Ascending aorta (tissue), 2 donors: ENCODE data around the gene ZCCHC4. TPM values are rescaled to one million over a fixed set of nuclear protein-coding genes. Genes with fewer than 3 reads are reported as not detected.

Source experiments
- DNase-seq, 2 donors: peaks; one replicate each; pipeline ENCODE4 v3.0.0-alpha.2; 2019; ENCODE audit warnings: low spot score in 2 of 2
- H3K27ac ChIP-seq, 2 donors: fragments of 200-600 bp; sonication (generic); one replicate each; pipeline ENCODE4 v1.5.1; 2016 to 2017; ENCODE audit warnings: mild to moderate bottlenecking in 1 of 2
- H3K27me3 ChIP-seq: fragments of 200-600 bp; sonication (generic); one replicate; pipeline ENCODE4 v1.5.1; 2017
- H3K36me3 ChIP-seq, 2 donors: fragments of 200-600 bp; sonication (generic); one replicate each; pipeline ENCODE4 v1.5.1; 2016
- H3K4me1 ChIP-seq, 2 donors: fragments of 200-600 bp; sonication (generic); one replicate each; pipeline ENCODE4 v1.5.1; 2016 to 2017; ENCODE audit warnings: mild to moderate bottlenecking in 1 of 2
- H3K4me3 ChIP-seq, 2 donors: fragments of 200-600 bp; sonication (generic); one replicate each; pipeline ENCODE4 v1.5.1; 2016 to 2017; ENCODE audit warnings: mild to moderate bottlenecking in 1 of 2
- H3K9me3 ChIP-seq, 2 donors: fragments of 200-600 bp; sonication (generic); one replicate each; pipeline ENCODE4 v1.5.1; 2016
- intact Hi-C: fragments of 100-400 bp; cut with DNase I; formaldehyde crosslinking; loops from one replicate; pipeline ENCODE4 v1.15.1; 2023
- total RNA-seq: library from RNA; depleted of rRNA; stranded (reverse); fragments of >200 nt; gene quantifications from one replicate; pipeline ENCODE4 v1.1.0, GENCODE V29; 2016
- TF ChIP-seq, protein P1 (sequence below), 3 experiments: fragments of 200-600 bp in 2 of 3; fragments of 450-650 bp in 1 of 3; sonication (generic) in 2 of 3; IDR thresholded peaks; one replicate each; pipeline ENCODE4 v1.5.1; 2016 to 2019; ENCODE audit warnings: antibody characterized with exemption in 3 of 3, mild to moderate bottlenecking in 1 of 3, moderate library complexity in 1 of 3

ZCCHC4 gene
- total RNA-seq, 1 donor from 2014 or later, result 1.7 TPM

DNA sequence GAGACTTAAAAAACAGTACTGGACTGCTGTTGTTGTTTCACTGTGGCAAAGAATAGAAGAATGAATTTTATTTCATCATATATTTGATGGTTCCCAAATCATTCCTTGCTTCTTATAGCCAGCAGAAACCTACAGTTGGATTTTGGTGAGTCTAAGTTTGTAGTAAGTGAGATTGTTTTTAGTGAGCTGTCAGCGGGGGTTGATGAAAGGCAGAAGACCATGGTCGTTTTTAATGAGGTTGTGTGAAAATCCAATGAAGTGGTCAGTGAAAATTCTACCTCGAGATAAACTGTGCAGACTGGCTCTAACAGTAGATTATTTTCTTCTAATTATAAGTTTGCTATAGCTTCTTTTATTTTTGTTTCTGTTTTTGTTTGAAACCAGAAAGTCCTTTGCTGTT, 100.7 kb downstream of the ZCCHC4 start:
- Histone ChIP-seq H3K27ac (no peak overlapping the region), H3K27me3 (no peaks in the 10 kb centered on the region), H3K4me3 (no peak overlapping the region), H3K4me1 (no peaks in the 10 kb centered on the region), H3K9me3 (no peaks in the 10 kb centered on the region), H3K36me3 (peaks cover 58 to 97% of the 10 kb centered on the region in 2 donors)
- DNase-seq, result no peak
- TF ChIP-seq, protein P1, sequence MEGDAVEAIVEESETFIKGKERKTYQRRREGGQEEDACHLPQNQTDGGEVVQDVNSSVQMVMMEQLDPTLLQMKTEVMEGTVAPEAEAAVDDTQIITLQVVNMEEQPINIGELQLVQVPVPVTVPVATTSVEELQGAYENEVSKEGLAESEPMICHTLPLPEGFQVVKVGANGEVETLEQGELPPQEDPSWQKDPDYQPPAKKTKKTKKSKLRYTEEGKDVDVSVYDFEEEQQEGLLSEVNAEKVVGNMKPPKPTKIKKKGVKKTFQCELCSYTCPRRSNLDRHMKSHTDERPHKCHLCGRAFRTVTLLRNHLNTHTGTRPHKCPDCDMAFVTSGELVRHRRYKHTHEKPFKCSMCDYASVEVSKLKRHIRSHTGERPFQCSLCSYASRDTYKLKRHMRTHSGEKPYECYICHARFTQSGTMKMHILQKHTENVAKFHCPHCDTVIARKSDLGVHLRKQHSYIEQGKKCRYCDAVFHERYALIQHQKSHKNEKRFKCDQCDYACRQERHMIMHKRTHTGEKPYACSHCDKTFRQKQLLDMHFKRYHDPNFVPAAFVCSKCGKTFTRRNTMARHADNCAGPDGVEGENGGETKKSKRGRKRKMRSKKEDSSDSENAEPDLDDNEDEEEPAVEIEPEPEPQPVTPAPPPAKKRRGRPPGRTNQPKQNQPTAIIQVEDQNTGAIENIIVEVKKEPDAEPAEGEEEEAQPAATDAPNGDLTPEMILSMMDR (IDR thresholded peaks at IDR 0.05), result no peak
- intact Hi-C loops, result no loop called here

DNA sequence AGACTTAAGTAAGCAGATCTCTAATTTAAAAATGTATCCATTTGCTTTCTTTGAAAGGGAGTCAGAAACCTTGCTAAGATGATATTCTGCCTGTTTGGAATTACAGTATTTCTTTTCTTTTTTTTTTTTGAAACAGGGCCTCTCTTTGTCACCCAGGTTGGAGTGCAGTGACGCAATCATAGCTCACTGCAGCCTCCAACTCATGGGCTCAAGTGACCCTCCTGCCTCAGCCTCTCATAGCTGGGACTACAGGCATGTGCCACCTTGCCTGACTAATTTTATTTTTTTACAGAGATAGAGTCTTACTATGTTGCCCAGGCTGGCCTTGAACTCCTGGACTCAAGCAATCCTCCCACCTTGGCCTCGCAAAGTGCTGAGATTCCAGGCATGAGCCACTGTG, 104.4 kb downstream of the ZCCHC4 start:
- Histone ChIP-seq H3K4me1 (no peaks in the 10 kb centered on the region), H3K27ac (no peak overlapping the region)
- TF ChIP-seq, protein P1 (IDR thresholded peaks at IDR 0.05), result no peak

More for the DNA sequence above, 104.4 kb downstream of the ZCCHC4 start:
- Histone ChIP-seq H3K4me3 (no peak overlapping the region), H3K36me3 (peaks cover 41 to 72% of the 10 kb centered on the region in 2 donors), H3K9me3 (no peaks in the 10 kb centered on the region), H3K27me3 (no peaks in the 10 kb centered on the region)
- no peak for DNase-seq
- intact Hi-C loops, result no loop called here

Other genes with a start within 250 kb of the ZCCHC4 start
- gene SEPSECS, start 152.3 kb upstream of the ZCCHC4 start, total RNA-seq, result 5.2 TPM
- 9.8 TPM for gene PI4K2B, start 78.7 kb upstream of the ZCCHC4 start, total RNA-seq
- gene ANAPC4, start 64.5 kb downstream of the ZCCHC4 start, total RNA-seq, result 23.4 TPM